Keratinocyte (primary cell): Measurements from ENCODE around the gene BRD1.

Experiments
- EZH2 ChIP-seq: IDR thresholded peaks from one replicate; pipeline ENCODE4 v1.6.1; 2012; ENCODE audit warnings: inconsistent platforms, mild to moderate bottlenecking, low read length, moderate library complexity
- TF ChIP-seq, protein P1 (sequence below), 3 experiments: IDR thresholded peaks in 1 of 3; conservative IDR thresholded peaks in 1 of 3; optimal IDR thresholded peaks in 1 of 3; 2 replicates in 2 of 3; 3 replicates in 1 of 3; pipeline versions ENCODE3 to v1.5.1; 2011; ENCODE audit warnings: low read length in 3 of 3, mild to moderate bottlenecking in 3 of 3, moderate library complexity in 2 of 3, control low read depth in 1 of 3, inconsistent platforms in 1 of 3; ENCODE audit not compliant: insufficient read depth in 2 of 3; ENCODE audit errors: extremely low read depth in 1 of 3

DNA sequence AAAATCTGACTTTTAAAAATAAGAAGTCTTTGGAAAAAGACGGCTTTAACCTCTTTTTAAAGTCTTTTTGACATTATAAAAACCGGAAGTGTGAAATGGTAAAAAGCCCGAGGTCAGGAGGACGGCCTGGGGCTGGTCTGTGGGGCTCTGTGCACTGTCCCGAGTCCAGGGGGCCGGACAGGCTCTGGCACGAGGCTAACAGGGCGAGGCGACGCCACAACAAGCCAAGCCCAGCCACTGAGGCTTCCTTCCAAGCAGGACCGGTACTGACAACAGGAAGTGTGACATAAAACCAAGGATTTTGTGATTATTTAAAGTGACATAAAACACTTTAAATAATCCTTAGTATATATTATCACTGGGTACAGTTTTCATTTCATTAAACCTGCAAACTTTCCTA, 39.2 kb downstream of the BRD1 start:
- TF ChIP-seq, protein P1, sequence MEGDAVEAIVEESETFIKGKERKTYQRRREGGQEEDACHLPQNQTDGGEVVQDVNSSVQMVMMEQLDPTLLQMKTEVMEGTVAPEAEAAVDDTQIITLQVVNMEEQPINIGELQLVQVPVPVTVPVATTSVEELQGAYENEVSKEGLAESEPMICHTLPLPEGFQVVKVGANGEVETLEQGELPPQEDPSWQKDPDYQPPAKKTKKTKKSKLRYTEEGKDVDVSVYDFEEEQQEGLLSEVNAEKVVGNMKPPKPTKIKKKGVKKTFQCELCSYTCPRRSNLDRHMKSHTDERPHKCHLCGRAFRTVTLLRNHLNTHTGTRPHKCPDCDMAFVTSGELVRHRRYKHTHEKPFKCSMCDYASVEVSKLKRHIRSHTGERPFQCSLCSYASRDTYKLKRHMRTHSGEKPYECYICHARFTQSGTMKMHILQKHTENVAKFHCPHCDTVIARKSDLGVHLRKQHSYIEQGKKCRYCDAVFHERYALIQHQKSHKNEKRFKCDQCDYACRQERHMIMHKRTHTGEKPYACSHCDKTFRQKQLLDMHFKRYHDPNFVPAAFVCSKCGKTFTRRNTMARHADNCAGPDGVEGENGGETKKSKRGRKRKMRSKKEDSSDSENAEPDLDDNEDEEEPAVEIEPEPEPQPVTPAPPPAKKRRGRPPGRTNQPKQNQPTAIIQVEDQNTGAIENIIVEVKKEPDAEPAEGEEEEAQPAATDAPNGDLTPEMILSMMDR (optimal IDR thresholded peaks at IDR 0.05 in 1 of 3, IDR thresholded peaks at IDR 0.05 in 1 of 3, conservative IDR thresholded peaks at IDR 0.05 in 1 of 3; ENCODE audit: extremely low read depth in 1 of 3, insufficient read depth in 2 of 3, low read length in 3 of 3), result no peak
- no peak for TF ChIP-seq EZH2
